Neutrophil (primary cell): ENCODE measurements around the gene CD5L.

Experiments
- H3K27ac ChIP-seq: fragments of 200-600 bp; sonication (generic); 2 replicates; pipeline ENCODE4 v1.5.1; 2016; ENCODE audit warnings: mild to moderate bottlenecking, moderate library complexity
- H3K27me3 ChIP-seq: fragments of 200-600 bp; sonication (generic); 2 replicates; pipeline ENCODE4 v1.6.0; 2016; ENCODE audit warnings: mild to moderate bottlenecking
- H3K36me3 ChIP-seq: fragments of 200-600 bp; sonication (generic); 2 replicates; pipeline ENCODE4 v1.5.1; 2017
- H3K4me1 ChIP-seq, 2 experiments: fragments of 200-600 bp in 1 of 2; sonication (generic) in 1 of 2; 1 replicate in 1 of 2; 2 replicates in 1 of 2; pipeline versions ENCODE4 v1.5.1 to v1.6.1; 2013 to 2016; ENCODE audit warnings: low read depth in 1 of 2, low read length in 1 of 2, mild to moderate bottlenecking in 1 of 2, moderate library complexity in 1 of 2; ENCODE audit not compliant: control insufficient read depth in 1 of 2, insufficient read depth in 1 of 2
- H3K4me3 ChIP-seq, 2 experiments: fragments of 200-600 bp in 1 of 2; sonication (generic) in 1 of 2; 1 replicate in 1 of 2; 2 replicates in 1 of 2; pipeline ENCODE4 v1.5.1; 2013 to 2016; ENCODE audit warnings: low read depth in 1 of 2, low read length in 1 of 2, mild to moderate bottlenecking in 1 of 2, moderate library complexity in 1 of 2
- H3K9me3 ChIP-seq: fragments of 200-600 bp; sonication (generic); 2 replicates; pipeline ENCODE4 v1.5.1; 2016
- TF ChIP-seq, protein P1 (sequence below): fragments of 200-600 bp; sonication (generic); IDR thresholded peaks from 2 replicates; pipeline ENCODE4 v1.5.1; 2016; ENCODE audit warnings: antibody characterized with exemption

CD5L gene

GRCh38 chr1:157806431-157807149, 35.0 kb downstream of the CD5L start:
- TF ChIP-seq, protein P1, sequence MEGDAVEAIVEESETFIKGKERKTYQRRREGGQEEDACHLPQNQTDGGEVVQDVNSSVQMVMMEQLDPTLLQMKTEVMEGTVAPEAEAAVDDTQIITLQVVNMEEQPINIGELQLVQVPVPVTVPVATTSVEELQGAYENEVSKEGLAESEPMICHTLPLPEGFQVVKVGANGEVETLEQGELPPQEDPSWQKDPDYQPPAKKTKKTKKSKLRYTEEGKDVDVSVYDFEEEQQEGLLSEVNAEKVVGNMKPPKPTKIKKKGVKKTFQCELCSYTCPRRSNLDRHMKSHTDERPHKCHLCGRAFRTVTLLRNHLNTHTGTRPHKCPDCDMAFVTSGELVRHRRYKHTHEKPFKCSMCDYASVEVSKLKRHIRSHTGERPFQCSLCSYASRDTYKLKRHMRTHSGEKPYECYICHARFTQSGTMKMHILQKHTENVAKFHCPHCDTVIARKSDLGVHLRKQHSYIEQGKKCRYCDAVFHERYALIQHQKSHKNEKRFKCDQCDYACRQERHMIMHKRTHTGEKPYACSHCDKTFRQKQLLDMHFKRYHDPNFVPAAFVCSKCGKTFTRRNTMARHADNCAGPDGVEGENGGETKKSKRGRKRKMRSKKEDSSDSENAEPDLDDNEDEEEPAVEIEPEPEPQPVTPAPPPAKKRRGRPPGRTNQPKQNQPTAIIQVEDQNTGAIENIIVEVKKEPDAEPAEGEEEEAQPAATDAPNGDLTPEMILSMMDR, result no peak
- Histone ChIP-seq H3K9me3 (no peaks in the 10 kb centered on the region), H3K36me3 (peaks cover 49% of the 10 kb centered on the region), H3K27ac (no peak overlapping the region), H3K27me3 (no peaks in the 10 kb centered on the region), H3K4me3 (no peak overlapping the region), H3K4me1 (no peaks in the 10 kb centered on the region)

- Histone ChIP-seq H3K27ac (no peak overlapping the region), H3K36me3 (peaks cover 58% of the 10 kb centered on the region), H3K4me3 (no peak overlapping the region), H3K27me3 (no peaks in the 10 kb centered on the region), H3K4me1 (no peaks in the 10 kb centered on the region), H3K9me3 (no peaks in the 10 kb centered on the region)
- TF ChIP-seq, protein P1, result no peak
These were observed 37.8 kb downstream of the CD5L start for GRCh38 chr1:157803851-157804250.

DNA sequence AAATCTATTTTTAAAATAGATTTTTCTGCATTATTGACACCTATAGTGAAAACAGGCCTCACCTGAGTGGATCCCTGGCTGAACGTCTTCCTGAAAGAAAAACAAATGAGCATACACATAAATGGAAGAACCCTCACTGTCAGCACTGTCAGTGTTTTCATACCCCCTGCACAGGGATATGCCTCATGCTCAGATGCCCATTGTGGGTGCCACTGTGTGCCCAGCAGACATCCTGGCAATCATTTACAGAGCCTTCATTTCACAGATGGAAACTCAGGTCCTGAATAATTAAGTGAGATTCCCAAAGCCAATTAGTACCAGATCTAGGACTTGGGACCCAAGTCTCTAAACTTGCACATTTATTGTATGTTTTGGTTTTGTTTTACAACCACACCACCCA, 41.6 kb downstream of the CD5L start:
- Histone ChIP-seq H3K27me3 (no peaks in the 10 kb centered on the region), H3K27ac (no peak overlapping the region), H3K4me1 (no peaks in the 10 kb centered on the region), H3K9me3 (no peaks in the 10 kb centered on the region), H3K36me3 (peaks cover 68% of the 10 kb centered on the region), H3K4me3 (no peak overlapping the region)
- TF ChIP-seq, protein P1, result no peak

- H3K27me3 ChIP-seq, result no peaks in the 10 kb centered on the region
- peaks cover 6% of the 10 kb centered on the region for H3K9me3 ChIP-seq
- peaks cover 63% of the 10 kb centered on the region for H3K36me3 ChIP-seq
- H3K4me3 ChIP-seq, result no peak overlapping the region
- no peak overlapping the region for H3K27ac ChIP-seq
- TF ChIP-seq, protein P1, result no peak
- H3K4me1 ChIP-seq, result no peaks in the 10 kb centered on the region
These were observed 43.4 kb downstream of the CD5L start for GRCh38 chr1:157798211-157798610.

DNA sequence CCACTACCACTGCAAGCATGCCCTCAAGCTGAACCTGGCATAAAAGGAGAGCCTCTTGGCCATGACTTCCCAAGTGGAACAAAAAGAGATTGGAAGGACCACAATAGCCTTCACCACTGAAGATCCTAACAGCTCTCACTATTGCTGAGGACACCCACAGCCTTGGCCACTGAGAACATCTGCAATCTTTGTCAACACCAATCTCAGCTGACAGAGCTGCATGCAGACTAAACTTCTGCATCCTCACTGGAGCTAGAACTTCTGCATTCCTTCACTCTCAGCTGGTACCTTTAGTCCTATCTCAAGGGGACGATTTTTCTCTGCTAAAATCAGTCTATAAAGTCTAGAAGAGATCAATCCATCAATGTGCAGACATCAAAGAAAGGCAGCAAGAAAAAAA, 56.4 kb downstream of the CD5L start:
- no peaks in the 10 kb centered on the region for H3K36me3 ChIP-seq
- H3K27me3 ChIP-seq, result no peaks in the 10 kb centered on the region
- peaks cover 0 to 3% of the 10 kb centered on the region in 2 experiments for H3K4me1 ChIP-seq
- H3K27ac ChIP-seq, result no peak overlapping the region
- no peak overlapping the region for H3K4me3 ChIP-seq
- TF ChIP-seq, protein P1, result no peak
- H3K9me3 ChIP-seq, result no peaks in the 10 kb centered on the region
